Naive thymus-derived CD8-positive, alpha-beta T cell (primary cell): ENCODE data around the gene ZFPL1. TPM values are rescaled to one million over a fixed set of nuclear protein-coding genes. Genes with fewer than 3 reads are reported as not detected.
A peak's percentile ranks its signal among the peaks of the same experiment; 100 is the strongest.

Experiments used
- ATAC-seq, 2 donors: fragments of 150-1000 bp; cut with Tn5 transposase in 1 of 2; sonication (Bioruptor Pico), chemical (Tn5 transposase) in 1 of 2; 1 replicate in 1 of 2; 2 replicates in 1 of 2; pipeline ENCODE4 v1.10.0; 2021; ENCODE audit warnings: mild to moderate bottlenecking in 2 of 2, moderate library complexity in 2 of 2
- POLR2A ChIA-PET: fragments of 350-600 bp; sonication (Branson Sonifier 250); formaldehyde crosslinking; loops from one replicate; lab custom pipeline; 2021; ENCODE audit warnings: antibody characterized with exemption; lab: Charles Lee
- DNase-seq, 10 donors: peaks; one replicate each; pipeline versions ENCODE4 v3.0.0 to v3.0.0-alpha.2; 2020 to 2022
- H3K27ac Mint-ChIP-seq, 10 donors: one replicate each; pipeline ENCODE4 v1.8.0; 2020 to 2022; ENCODE audit warnings: mild to moderate bottlenecking in 10 of 10, mixed read lengths in 10 of 10, moderate library complexity in 4 of 10, inconsistent platforms in 1 of 10
- H3K27me3 Mint-ChIP-seq, 5 donors: one replicate each; pipeline ENCODE4 v1.8.0; 2021 to 2022; ENCODE audit warnings: mixed read lengths in 5 of 5
- H3K36me3 Mint-ChIP-seq, 3 donors: one replicate each; pipeline ENCODE4 v1.8.0; 2020 to 2022; ENCODE audit warnings: mixed read lengths in 3 of 3, mild to moderate bottlenecking in 2 of 3, inconsistent platforms in 1 of 3
- H3K4me1 Mint-ChIP-seq, 4 donors: one replicate each; pipeline ENCODE4 v1.8.0; 2021 to 2022; ENCODE audit warnings: mixed read lengths in 4 of 4
- H3K4me3 Mint-ChIP-seq, 10 donors: one replicate each; pipeline ENCODE4 v1.8.0; 2020 to 2022; ENCODE audit warnings: mild to moderate bottlenecking in 10 of 10, mixed read lengths in 10 of 10, moderate library complexity in 6 of 10, inconsistent platforms in 1 of 10
- H3K9me3 Mint-ChIP-seq, 9 donors: one replicate each; pipeline ENCODE4 v1.8.0; 2020 to 2022; ENCODE audit warnings: mixed read lengths in 9 of 9, mild to moderate bottlenecking in 3 of 9, inconsistent platforms in 1 of 9, moderate library complexity in 1 of 9
- polyA plus RNA-seq, 3 donors: library from polyadenylated mRNA; unstranded; fragments of 300-500 nt; fragmentation: Illumina TruSeq; gene quantifications; one replicate each; pipeline ENCODE4 v1.2.3, GENCODE V29; 2021
- total RNA-seq, 8 experiments: library from RNA in 2 of 8; stranded (reverse) in 2 of 8; gene quantifications; one replicate each; pipeline ENCODE4 v1.2.3 and lab custom pipeline; 2021 to 2026

Gene ZFPL1
- total and polyA plus RNA-seq, 5 experiments from 2014 or later = 21.5 to 50.5 (median 33.1) TPM

GRCh38 chr11:65085446-65085845 is 1.4 kb downstream of the ZFPL1 start:
- ATAC-seq (no peak), DNase-seq (no peak)
- peak overlapping the region in 9 of 10 donors; percentile 25 to 99 (median 97) for H3K27ac Mint-ChIP-seq
- H3K36me3 Mint-ChIP-seq = peaks cover 0 to 32% (median 2%) of the 10 kb centered on the region in 3 donors
- POLR2A ChIA-PET = interaction anchor here (1.4 to 4.6 kb wide), 5 partner anchors 10 to 71 kb away, joined by 3 to 48 read pairs (median 12); partner anchors contain the start of genes ARL2, TM7SF2, VPS51 and ZNHIT2
- H3K27me3 Mint-ChIP-seq = peaks cover 0 to 2% (median 0%) of the 10 kb centered on the region in 5 donors
- H3K4me3 Mint-ChIP-seq = peak overlapping the region; percentile 86 to 99 (median 92)
- no peaks in the 10 kb centered on the region for H3K9me3 Mint-ChIP-seq
- H3K4me1 Mint-ChIP-seq = peaks cover 18 to 31% (median 27%) of the 10 kb centered on the region in 4 donors

- ATAC-seq (no peak), DNase-seq (no peak)
- Mint-ChIP-seq H3K9me3 (no peaks in the 10 kb centered on the region), H3K36me3 (peaks cover 0 to 32% (median 2%) of the 10 kb centered on the region in 3 donors), H3K4me1 (peaks cover 17 to 31% (median 27%) of the 10 kb centered on the region in 4 donors), H3K4me3 (peak overlapping the region in 2 of 10 donors; percentile 44 to 55), H3K27ac (peak overlapping the region in 2 of 10 donors; percentile 20 to 49), H3K27me3 (peaks cover 0 to 2% (median 0%) of the 10 kb centered on the region in 5 donors)
- POLR2A ChIA-PET = interaction anchor here (3.2 to 4.6 kb wide), 2 partner anchors 9 to 25 kb away, joined by 18 to 48 read pairs; partner anchors contain the start of genes TM7SF2 and VPS51
Measured at GRCh38 chr11:65086809-65087208, 2.8 kb downstream of the ZFPL1 start.

- DNase-seq (no peak), ATAC-seq (no peak)
- H3K4me1 Mint-ChIP-seq = peaks cover 17 to 31% (median 27%) of the 10 kb centered on the region in 4 donors
- POLR2A ChIA-PET = interaction anchor here (0.6 to 4.6 kb wide), 3 partner anchors 8 to 24 kb away, joined by 3 to 48 read pairs (median 18); partner anchors contain the start of genes TM7SF2 and VPS51
- peaks cover 0 to 32% (median 2%) of the 10 kb centered on the region in 3 donors for H3K36me3 Mint-ChIP-seq
- H3K27me3 Mint-ChIP-seq = peaks cover 0 to 2% (median 0%) of the 10 kb centered on the region in 5 donors
- H3K27ac Mint-ChIP-seq = no peak overlapping the region
- no peaks in the 10 kb centered on the region for H3K9me3 Mint-ChIP-seq
- no peak overlapping the region for H3K4me3 Mint-ChIP-seq
Measured at GRCh38 chr11:65087216-65087615, 3.2 kb downstream of the ZFPL1 start.

- Mint-ChIP-seq H3K36me3 (peaks cover 0 to 32% (median 2%) of the 10 kb centered on the region in 3 donors), H3K4me3 (no peak overlapping the region), H3K9me3 (no peaks in the 10 kb centered on the region), H3K4me1 (peaks cover 17 to 30% (median 27%) of the 10 kb centered on the region in 4 donors), H3K27me3 (peaks cover 0 to 2% (median 0%) of the 10 kb centered on the region in 5 donors), H3K27ac (no peak overlapping the region)
- DNase-seq (no peak), ATAC-seq (no peak)
- POLR2A ChIA-PET = interaction anchor here (0.6 to 3.2 kb wide), 3 partner anchors 8 to 1110 kb away, joined by 3 to 18 read pairs (median 4); partner anchors contain the start of genes TM7SF2 and VPS51
Measured at GRCh38 chr11:65087827-65088226, 3.8 kb downstream of the ZFPL1 start.

- peaks cover 9 to 13% (median 12%) of the 10 kb centered on the region in 4 donors for H3K4me1 Mint-ChIP-seq
Measured at GRCh38 chr11:65089621-65090020, 5.6 kb downstream of the ZFPL1 start.

GRCh38 chr11:65090628-65091027 is 6.6 kb downstream of the ZFPL1 start:
- ATAC-seq = no peak
- no peak overlapping the region for H3K27ac Mint-ChIP-seq

More at GRCh38 chr11:65089621-65090020, 5.6 kb downstream of the ZFPL1 start:
- no peak for ATAC-seq
- Mint-ChIP-seq H3K36me3 (peaks cover 0 to 32% (median 2%) of the 10 kb centered on the region in 3 donors), H3K27ac (peak overlapping the region in 2 of 10 donors; percentile 25 to 69), H3K4me3 (no peak overlapping the region), H3K27me3 (no peaks in the 10 kb centered on the region), H3K9me3 (no peaks in the 10 kb centered on the region)
- no peak for DNase-seq
- POLR2A ChIA-PET = interaction anchor here (0.7 to 1.4 kb wide), 2 partner anchors 22 to 31 kb away, joined by 3 read pairs; partner anchors contain the start of gene TM7SF2

GRCh38 chr11:65095427-65095826 is 11.4 kb downstream of the ZFPL1 start:
- peak overlapping the region; percentile 77 to 96 (median 90) for H3K4me3 Mint-ChIP-seq
- H3K4me1 Mint-ChIP-seq = peaks cover 5 to 23% (median 12%) of the 10 kb centered on the region in 4 donors
- ATAC-seq = no peak
- H3K9me3 Mint-ChIP-seq = no peaks in the 10 kb centered on the region
- peak overlapping the region; percentile 88 to 98 (median 96) for H3K27ac Mint-ChIP-seq
- no peak for DNase-seq
- POLR2A ChIA-PET = interaction anchor here (0.5 to 7.8 kb wide), 16 partner anchors 8 to 791 kb away, joined by 3 to 115 read pairs (median 5); partner anchors contain the start of genes ARL2, CDCA5, FAU and MRPL49
- H3K27me3 Mint-ChIP-seq = no peaks in the 10 kb centered on the region
- peaks cover 0 to 14% (median 0%) of the 10 kb centered on the region in 3 donors for H3K36me3 Mint-ChIP-seq

More at GRCh38 chr11:65090628-65091027, 6.6 kb downstream of the ZFPL1 start:
- Mint-ChIP-seq H3K4me3 (no peak overlapping the region), H3K36me3 (peaks cover 0 to 30% (median 2%) of the 10 kb centered on the region in 3 donors), H3K9me3 (no peaks in the 10 kb centered on the region), H3K4me1 (peaks cover 3 to 6% (median 5%) of the 10 kb centered on the region in 4 donors), H3K27me3 (no peaks in the 10 kb centered on the region)
- POLR2A ChIA-PET = interaction anchor here (0.7 to 1.4 kb wide), 2 partner anchors 21 to 151 kb away, joined by 3 to 5 read pairs; partner anchors contain the start of gene TM7SF2
- DNase-seq = no peak

- Mint-ChIP-seq H3K36me3 (peaks cover 0 to 19% (median 0%) of the 10 kb centered on the region in 3 donors), H3K4me1 (peaks cover 5 to 25% (median 13%) of the 10 kb centered on the region in 4 donors), H3K27me3 (no peaks in the 10 kb centered on the region), H3K9me3 (no peaks in the 10 kb centered on the region), H3K4me3 (peak within 1 kb of the TSS; percentile 77 to 96 (median 90)), H3K27ac (peak within 1 kb of the TSS; percentile 88 to 98 (median 96))
- DNase-seq (peak; percentile 65 to 93 (median 87)), ATAC-seq (peak; percentile 88 to 90)
- POLR2A ChIA-PET = interaction anchor here (0.5 to 7.8 kb wide), 23 partner anchors 9 to 556 kb away, joined by 3 to 115 read pairs (median 4); partner anchors contain the start of genes ARL2, CDCA5, FAU and MRPL49
Measured at GRCh38 chr11:65095974-65096806, 12.2 kb downstream of the ZFPL1 start, which contains the start of gene VPS51. TSS of gene VPS51 (plus strand) at chr11:65096214. CDS start at chr11:65096251, 37 bp downstream.

GRCh38 chr11:65096926-65097325 is 12.9 kb downstream of the ZFPL1 start:
- ATAC-seq (no peak), DNase-seq (no peak)
- Mint-ChIP-seq H3K27ac (peak overlapping the region in 9 of 10 donors; percentile 9 to 98 (median 94)), H3K4me1 (peaks cover 5 to 25% (median 13%) of the 10 kb centered on the region in 4 donors), H3K4me3 (peak overlapping the region in 9 of 10 donors; percentile 77 to 96 (median 91)), H3K9me3 (no peaks in the 10 kb centered on the region), H3K27me3 (no peaks in the 10 kb centered on the region), H3K36me3 (peaks cover 0 to 24% (median 0%) of the 10 kb centered on the region in 3 donors)
- POLR2A ChIA-PET = interaction anchor here (0.6 to 7.8 kb wide), 14 partner anchors 12 to 263 kb away, joined by 3 to 115 read pairs (median 5); partner anchors contain the start of genes ARL2, CDCA5, FAU and MRPL49

- no peak for ATAC-seq
- Mint-ChIP-seq H3K4me1 (peaks cover 3 to 43% (median 19%) of the 10 kb centered on the region in 4 donors), H3K27ac (no peak overlapping the region), H3K9me3 (no peaks in the 10 kb centered on the region), H3K4me3 (no peak overlapping the region), H3K36me3 (peaks cover 0 to 52% (median 0%) of the 10 kb centered on the region in 3 donors), H3K27me3 (no peaks in the 10 kb centered on the region)
- POLR2A ChIA-PET = interaction anchor here (0.6 to 7.8 kb wide), 5 partner anchors 10 to 542 kb away, joined by 5 to 115 read pairs (median 6); partner anchors contain the start of genes TM7SF2 and ZNHIT2
- no peak for DNase-seq
Measured at GRCh38 chr11:65100674-65101350, 16.8 kb downstream of the ZFPL1 start.
